Occipital lobe (tissue), 2 donors: ENCODE measurements around the gene SMIM41. TPM values are rescaled to one million over a fixed set of nuclear protein-coding genes. Genes with fewer than 3 reads are reported as not detected.

ENCODE experiments used
- DNase-seq: peaks from one replicate; lab custom pipeline; 2025; lab: John Stamatoyannopoulos, UW
- total RNA-seq: library from RNA; depleted of rRNA; stranded (reverse); fragments of >200 nt; gene quantifications from one replicate; pipeline ENCODE4 v1.2.3, GENCODE V29; 2014

The SMIM41 gene
- total RNA-seq, 1 donor from 2014 or later: not detected

- peak; percentile 88 for DNase-seq
These were observed 28.6 kb upstream of the SMIM41 start, which contains the start of gene NR4A1 for GRCh38 chr12:52050758-52051541. Gene NR4A1 (plus strand): TSS chr12:52051442. CDS start chr12:52054329, 2,887 bp downstream.

- no peak for DNase-seq
These were observed 26.9 kb upstream of the SMIM41 start for GRCh38 chr12:52052468-52053186.

- no peak for DNase-seq
These were observed 25.8 kb upstream of the SMIM41 start for GRCh38 chr12:52053536-52054209.

GRCh38 chr12:52054231-52054832, 25.2 kb upstream of the SMIM41 start:
- DNase-seq: no peak

- no peak for DNase-seq
These were observed 24.4 kb upstream of the SMIM41 start for GRCh38 chr12:52054833-52055730.

GRCh38 chr12:52055731-52056711, 23.5 kb upstream of the SMIM41 start:
- peak; percentile 51 for DNase-seq

- no peak for DNase-seq
These were observed 22.5 kb upstream of the SMIM41 start for GRCh38 chr12:52056801-52057637.

GRCh38 chr12:52057638-52058576, 21.6 kb upstream of the SMIM41 start:
- DNase-seq: no peak

- DNase-seq: no peak
These were observed 20.7 kb upstream of the SMIM41 start for GRCh38 chr12:52058631-52059361.

- no peak for DNase-seq
These were observed 19.7 kb upstream of the SMIM41 start for GRCh38 chr12:52059582-52060497.

GRCh38 chr12:52060498-52061177, 18.9 kb upstream of the SMIM41 start:
- DNase-seq: no peak

- peak; percentile 79 for DNase-seq
These were observed 17.9 kb upstream of the SMIM41 start for GRCh38 chr12:52061470-52062166.

GRCh38 chr12:52062167-52063081, 17.1 kb upstream of the SMIM41 start:
- no peak for DNase-seq
